KOPT-K1 (cell line): ENCODE measurements around the gene UBE3A.

Experiments
- H3K27ac ChIP-seq: fragments of 200-600 bp; sonication (generic); 2 replicates; pipeline ENCODE4 v1.5.1; 2016; ENCODE audit warnings: antibody characterized with exemption, mild to moderate bottlenecking, low read depth, low read length; ENCODE audit not compliant: poor library complexity, severe bottlenecking
- H3K36me3 ChIP-seq: fragments of 200-600 bp; sonication (generic); 2 replicates; pipeline ENCODE4 v1.5.1; 2017; ENCODE audit warnings: antibody characterized with exemption, mild to moderate bottlenecking, low read length, moderate library complexity; ENCODE audit not compliant: insufficient read depth
- H3K9me3 ChIP-seq: fragments of 200-600 bp; sonication (generic); 2 replicates; pipeline ENCODE4 v1.5.1; 2017; ENCODE audit warnings: antibody characterized with exemption, low read length, mild to moderate bottlenecking; ENCODE audit not compliant: insufficient read depth, poor library complexity, severe bottlenecking

Gene UBE3A

GRCh38 chr15:25346371-25346770 lies 92.5 kb downstream of the UBE3A start:
- Histone ChIP-seq H3K9me3 (peaks cover 29% of the 10 kb centered on the region), H3K27ac (no peak overlapping the region), H3K36me3 (peaks cover 91% of the 10 kb centered on the region)

GRCh38 chr15:25345943-25346342 lies 92.9 kb downstream of the UBE3A start:
- peaks cover 27% of the 10 kb centered on the region for H3K9me3 ChIP-seq
- H3K27ac ChIP-seq, result no peak overlapping the region
- H3K36me3 ChIP-seq, result peaks cover 89% of the 10 kb centered on the region

GRCh38 chr15:25342629-25343028 lies 96.2 kb downstream of the UBE3A start:
- Histone ChIP-seq H3K36me3 (peaks cover 89% of the 10 kb centered on the region), H3K9me3 (peaks cover 4% of the 10 kb centered on the region), H3K27ac (no peak overlapping the region)

GRCh38 chr15:25339431-25339830 lies 99.4 kb downstream of the UBE3A start:
- peaks cover 20% of the 10 kb centered on the region for H3K9me3 ChIP-seq
- H3K36me3 ChIP-seq, result peaks cover 94% of the 10 kb centered on the region
- no peak overlapping the region for H3K27ac ChIP-seq

GRCh38 chr15:25335279-25335678 lies 103.5 kb downstream of the UBE3A start:
- H3K9me3 ChIP-seq, result peaks cover 26% of the 10 kb centered on the region
- H3K27ac ChIP-seq, result no peak overlapping the region
- peaks cover 91% of the 10 kb centered on the region for H3K36me3 ChIP-seq

GRCh38 chr15:25333049-25333448 lies 105.8 kb downstream of the UBE3A start:
- Histone ChIP-seq H3K9me3 (peaks cover 26% of the 10 kb centered on the region), H3K36me3 (peaks cover 90% of the 10 kb centered on the region), H3K27ac (no peak overlapping the region)

- peaks cover 90% of the 10 kb centered on the region for H3K36me3 ChIP-seq
- peaks cover 26% of the 10 kb centered on the region for H3K9me3 ChIP-seq
- no peak overlapping the region for H3K27ac ChIP-seq
Measured at GRCh38 chr15:25332306-25332705, 106.5 kb downstream of the UBE3A start.

GRCh38 chr15:25331860-25332259 lies 107.0 kb downstream of the UBE3A start:
- Histone ChIP-seq H3K36me3 (peaks cover 90% of the 10 kb centered on the region), H3K9me3 (peaks cover 26% of the 10 kb centered on the region), H3K27ac (no peak overlapping the region)

GRCh38 chr15:25331404-25331803 lies 107.4 kb downstream of the UBE3A start:
- peaks cover 26% of the 10 kb centered on the region for H3K9me3 ChIP-seq
- H3K27ac ChIP-seq, result no peak overlapping the region
- peaks cover 90% of the 10 kb centered on the region for H3K36me3 ChIP-seq

- peaks cover 87% of the 10 kb centered on the region for H3K36me3 ChIP-seq
- no peak overlapping the region for H3K27ac ChIP-seq
- H3K9me3 ChIP-seq, result peaks cover 9% of the 10 kb centered on the region
Measured at GRCh38 chr15:25329696-25330095, 109.1 kb downstream of the UBE3A start.

GRCh38 chr15:25327686-25328085 lies 111.1 kb downstream of the UBE3A start:
- peaks cover 87% of the 10 kb centered on the region for H3K36me3 ChIP-seq

GRCh38 chr15:25325187-25325586 lies 113.6 kb downstream of the UBE3A start:
- peaks cover 81% of the 10 kb centered on the region for H3K36me3 ChIP-seq
- no peak overlapping the region for H3K27ac ChIP-seq
- peaks cover 31% of the 10 kb centered on the region for H3K9me3 ChIP-seq

More at GRCh38 chr15:25327686-25328085, 111.1 kb downstream of the UBE3A start:
- Histone ChIP-seq H3K27ac (no peak overlapping the region), H3K9me3 (peaks cover 7% of the 10 kb centered on the region)

- Histone ChIP-seq H3K27ac (no peak overlapping the region), H3K36me3 (peaks cover 65% of the 10 kb centered on the region), H3K9me3 (peaks cover 48% of the 10 kb centered on the region)
Measured at GRCh38 chr15:25323420-25323819, 115.4 kb downstream of the UBE3A start.

- Histone ChIP-seq H3K9me3 (no peaks in the 10 kb centered on the region), H3K36me3 (no peaks in the 10 kb centered on the region), H3K27ac (no peak overlapping the region)
Measured at GRCh38 chr15:25287823-25288222, 151.0 kb downstream of the UBE3A start.
